ENCODE data around the gene ACOT11. TPM values are rescaled to one million over a fixed set of nuclear protein-coding genes. Genes with fewer than 3 reads are reported as not detected.

Gene ACOT11
- total and polyA plus RNA-seq, 2 experiments from 2014 or later: 13.8 to 20.0 TPM

DNA sequence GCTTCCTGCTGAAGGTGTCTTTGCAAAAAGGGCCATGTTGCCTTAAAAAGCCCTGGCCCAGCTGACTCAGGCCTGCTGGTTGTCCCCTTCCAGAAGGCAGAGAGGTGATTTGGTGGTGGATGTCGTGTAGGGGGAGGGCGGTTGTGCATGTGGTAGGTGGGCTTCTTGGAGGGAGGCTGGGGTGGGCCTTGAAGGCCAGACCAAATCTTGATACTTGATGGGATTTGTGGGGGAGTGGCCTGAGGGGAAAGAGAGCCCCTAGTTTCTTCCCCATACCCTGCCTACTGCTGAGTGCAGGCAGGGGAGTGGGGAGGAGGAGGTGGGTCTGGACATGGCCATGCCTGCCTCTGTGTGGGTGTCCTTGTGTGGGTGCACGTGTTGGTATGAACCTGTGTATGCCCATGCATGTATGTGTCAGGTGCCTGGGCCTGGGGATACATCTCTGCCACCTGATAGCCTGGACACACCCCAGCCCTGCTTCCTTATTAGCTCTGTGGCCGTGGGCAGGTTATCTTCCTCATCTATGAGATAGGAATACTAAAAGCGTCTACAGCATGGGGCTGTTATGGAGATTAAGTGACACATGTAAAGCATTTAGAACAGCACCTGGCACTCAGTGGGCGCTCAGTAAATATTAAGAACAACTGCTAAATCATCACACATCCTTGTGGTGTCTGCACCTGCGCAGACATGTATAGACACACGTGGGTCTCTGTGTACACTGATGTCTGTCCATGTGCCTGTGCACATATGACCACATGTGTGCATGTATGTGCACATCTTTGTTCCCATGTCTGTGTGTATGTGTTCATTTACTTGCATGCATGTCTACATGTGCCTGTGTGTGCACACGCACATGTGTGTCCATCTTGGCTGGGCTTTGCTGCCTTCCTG, 58.3 kb downstream of the ACOT11 start:
- 90% methylated on average over 8 of the region's 9 CpGs for WGBS (ENCODE audit: low lambda C conversion rate, missing lambda C conversion rate)
- H3K4me2 ChIP-seq: no peak overlapping the region
- no peaks in the 10 kb centered on the region for H3K9me3 ChIP-seq (ENCODE audit: low read depth)
- H4K20me1 ChIP-seq (ENCODE audit: insufficient read depth, poor library complexity, severe bottlenecking): no peaks in the 10 kb centered on the region
- H3K79me2 ChIP-seq: no peaks in the 10 kb centered on the region
- H3K4me3 ChIP-seq: no peak overlapping the region
- no peak for DNase-seq (ENCODE audit: low spot score)
- no peak overlapping the region for H2AFZ ChIP-seq
- H3K36me3 ChIP-seq (replicated peaks; ENCODE audit: insufficient read depth, low read depth): no peaks in the 10 kb centered on the region
- TF ChIP-seq, protein P1, sequence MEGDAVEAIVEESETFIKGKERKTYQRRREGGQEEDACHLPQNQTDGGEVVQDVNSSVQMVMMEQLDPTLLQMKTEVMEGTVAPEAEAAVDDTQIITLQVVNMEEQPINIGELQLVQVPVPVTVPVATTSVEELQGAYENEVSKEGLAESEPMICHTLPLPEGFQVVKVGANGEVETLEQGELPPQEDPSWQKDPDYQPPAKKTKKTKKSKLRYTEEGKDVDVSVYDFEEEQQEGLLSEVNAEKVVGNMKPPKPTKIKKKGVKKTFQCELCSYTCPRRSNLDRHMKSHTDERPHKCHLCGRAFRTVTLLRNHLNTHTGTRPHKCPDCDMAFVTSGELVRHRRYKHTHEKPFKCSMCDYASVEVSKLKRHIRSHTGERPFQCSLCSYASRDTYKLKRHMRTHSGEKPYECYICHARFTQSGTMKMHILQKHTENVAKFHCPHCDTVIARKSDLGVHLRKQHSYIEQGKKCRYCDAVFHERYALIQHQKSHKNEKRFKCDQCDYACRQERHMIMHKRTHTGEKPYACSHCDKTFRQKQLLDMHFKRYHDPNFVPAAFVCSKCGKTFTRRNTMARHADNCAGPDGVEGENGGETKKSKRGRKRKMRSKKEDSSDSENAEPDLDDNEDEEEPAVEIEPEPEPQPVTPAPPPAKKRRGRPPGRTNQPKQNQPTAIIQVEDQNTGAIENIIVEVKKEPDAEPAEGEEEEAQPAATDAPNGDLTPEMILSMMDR (IDR thresholded peaks at IDR 0.05; ENCODE audit: poor library complexity): no peak
- no peak for TF ChIP-seq EZH2phosphoT487 (IDR thresholded peaks at IDR 0.05; ENCODE audit: low read depth, severe bottlenecking, unreplicated experiment)
- no peak for TF ChIP-seq EZH2 (IDR thresholded peaks at IDR 0.05; ENCODE audit: borderline replicate concordance)
- H3K4me1 ChIP-seq (ENCODE audit: insufficient read depth): no peaks in the 10 kb centered on the region
- H3K27ac ChIP-seq: no peak overlapping the region
- H3K27me3 ChIP-seq: no peaks in the 10 kb centered on the region
- H3K9me2 ChIP-seq (replicated peaks; ENCODE audit: insufficient read depth): no peaks in the 10 kb centered on the region

DNA sequence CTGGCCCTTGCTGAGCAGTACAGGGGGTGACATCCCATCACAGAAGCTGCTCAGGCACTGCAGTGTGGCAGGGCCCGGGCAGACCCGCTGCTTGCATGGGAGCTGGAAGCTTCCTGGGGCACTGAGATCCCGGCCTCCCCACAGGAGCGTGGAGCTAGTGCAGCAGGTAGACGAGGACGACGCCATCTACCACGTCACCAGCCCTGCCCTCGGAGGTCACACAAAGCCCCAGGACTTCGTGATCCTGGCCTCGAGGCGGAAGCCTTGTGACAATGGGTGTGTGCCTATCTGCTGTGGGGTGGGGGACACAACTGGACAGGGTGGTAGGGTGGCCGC, 58.9 kb downstream of the ACOT11 start:
- no peaks in the 10 kb centered on the region for H3K79me2 ChIP-seq
- TF ChIP-seq, protein P1 (IDR thresholded peaks at IDR 0.05; ENCODE audit: poor library complexity): no peak
- no peak for TF ChIP-seq EZH2phosphoT487 (IDR thresholded peaks at IDR 0.05; ENCODE audit: low read depth, severe bottlenecking, unreplicated experiment)
- no peak for TF ChIP-seq EZH2 (IDR thresholded peaks at IDR 0.05; ENCODE audit: borderline replicate concordance)
- H3K27ac ChIP-seq: no peak overlapping the region
- H3K27me3 ChIP-seq: no peaks in the 10 kb centered on the region
- no peak overlapping the region for H3K4me3 ChIP-seq
- no peaks in the 10 kb centered on the region for H3K36me3 ChIP-seq (replicated peaks; ENCODE audit: insufficient read depth, low read depth)
- H4K20me1 ChIP-seq (ENCODE audit: insufficient read depth, poor library complexity, severe bottlenecking): no peaks in the 10 kb centered on the region
- no peaks in the 10 kb centered on the region for H3K9me2 ChIP-seq (replicated peaks; ENCODE audit: insufficient read depth)
- H3K9me3 ChIP-seq (ENCODE audit: low read depth): no peaks in the 10 kb centered on the region
- H3K4me2 ChIP-seq: no peak overlapping the region
- no peaks in the 10 kb centered on the region for H3K4me1 ChIP-seq (ENCODE audit: insufficient read depth)
- WGBS (ENCODE audit: low lambda C conversion rate, missing lambda C conversion rate): 95% methylated on average over 13 of the region's 13 CpGs
- DNase-seq (ENCODE audit: low spot score): no peak
- no peak overlapping the region for H2AFZ ChIP-seq

- WGBS (ENCODE audit: low lambda C conversion rate, missing lambda C conversion rate): 87% methylated on average over 19 of the region's 19 CpGs
- no peak for DNase-seq (ENCODE audit: low spot score)
- H3K4me3 ChIP-seq: no peak overlapping the region
- TF ChIP-seq EZH2phosphoT487 (IDR thresholded peaks at IDR 0.05; ENCODE audit: low read depth, severe bottlenecking, unreplicated experiment) (no peak), EZH2 (IDR thresholded peaks at IDR 0.05; ENCODE audit: borderline replicate concordance) (no peak)
- TF ChIP-seq, protein P1 (IDR thresholded peaks at IDR 0.05; ENCODE audit: poor library complexity): no peak
- H3K27me3 ChIP-seq: no peaks in the 10 kb centered on the region
- no peaks in the 10 kb centered on the region for H4K20me1 ChIP-seq (ENCODE audit: insufficient read depth, poor library complexity, severe bottlenecking)
- no peaks in the 10 kb centered on the region for H3K79me2 ChIP-seq
- no peaks in the 10 kb centered on the region for H3K4me1 ChIP-seq (ENCODE audit: insufficient read depth)
- H3K27ac ChIP-seq: no peak overlapping the region
- H3K4me2 ChIP-seq: no peak overlapping the region
- no peaks in the 10 kb centered on the region for H3K9me2 ChIP-seq (replicated peaks; ENCODE audit: insufficient read depth)
- H3K9me3 ChIP-seq (ENCODE audit: low read depth): no peaks in the 10 kb centered on the region
- H2AFZ ChIP-seq: no peak overlapping the region
- H3K36me3 ChIP-seq (replicated peaks; ENCODE audit: insufficient read depth, low read depth): no peaks in the 10 kb centered on the region
Observed at GRCh38 chr1:54607821-54608565, 60.0 kb downstream of the ACOT11 start.
